ENCODE data around the gene PNKP. TPM values are rescaled to one million over a fixed set of nuclear protein-coding genes. Genes with fewer than 3 reads are reported as not detected.

PNKP gene
- total RNA-seq, 3 donors from 2014 or later, result 84.3 to 114 (median 111) TPM

GRCh38 chr19:49896863-49897621 lies 29.7 kb upstream of the PNKP start, which contains the start of gene IL4I1:
TSS of gene IL4I1 (minus strand) at chr19:49896887. CDS start at chr19:49896160, 727 bp downstream.
- peak in 1 of 3 donors; percentile 51 for DNase-seq
- Histone ChIP-seq H3K4me1 (ENCODE audit: low read depth) (peaks cover 2% of the 10 kb centered on the region), H3K36me3 (ENCODE audit: low read depth) (no peaks in the 10 kb centered on the region), H3K9me3 (no peaks in the 10 kb centered on the region), H3K4me3 (no peak within 1 kb of the TSS)
- no peak for TF ChIP-seq CTCF (IDR thresholded peaks at IDR 0.05)
- intact Hi-C loops (cut with DNase I, micrococcal nuclease), result no loop called here
- ATAC-seq, result peak; percentile 63

- intact Hi-C loops (cut with DNase I, micrococcal nuclease), result no loop called here
- Histone ChIP-seq H3K36me3 (ENCODE audit: low read depth) (no peaks in the 10 kb centered on the region), H3K4me1 (ENCODE audit: low read depth) (peaks cover 2% of the 10 kb centered on the region), H3K9me3 (no peaks in the 10 kb centered on the region), H3K4me3 (no peak overlapping the region)
- no peak for DNase-seq
- no peak for ATAC-seq
- TF ChIP-seq CTCF (IDR thresholded peaks at IDR 0.05), result no peak
Observed at GRCh38 chr19:49895566-49896297, 28.4 kb upstream of the PNKP start.

- intact Hi-C loops (cut with DNase I, micrococcal nuclease), result no loop called here
- no peak for DNase-seq
- Histone ChIP-seq H3K4me3 (no peak overlapping the region), H3K9me3 (no peaks in the 10 kb centered on the region), H3K4me1 (ENCODE audit: low read depth) (peaks cover 7% of the 10 kb centered on the region), H3K36me3 (ENCODE audit: low read depth) (no peaks in the 10 kb centered on the region)
- ATAC-seq, result no peak
- TF ChIP-seq CTCF (IDR thresholded peaks at IDR 0.05), result no peak
Observed at GRCh38 chr19:49894879-49895565, 27.6 kb upstream of the PNKP start.

- no peak for TF ChIP-seq CTCF (IDR thresholded peaks at IDR 0.05)
- H3K4me1 ChIP-seq (ENCODE audit: low read depth), result peaks cover 11% of the 10 kb centered on the region
- H3K9me3 ChIP-seq, result no peaks in the 10 kb centered on the region
- intact Hi-C loops (cut with DNase I, micrococcal nuclease), result no loop called here
- no peak for ATAC-seq
- DNase-seq, result no peak
- H3K4me3 ChIP-seq, result no peak overlapping the region
- H3K36me3 ChIP-seq (ENCODE audit: low read depth), result no peaks in the 10 kb centered on the region
Observed at GRCh38 chr19:49894011-49894664, 26.8 kb upstream of the PNKP start.

- Histone ChIP-seq H3K4me3 (no peak overlapping the region), H3K4me1 (ENCODE audit: low read depth) (peaks cover 11% of the 10 kb centered on the region), H3K36me3 (ENCODE audit: low read depth) (no peaks in the 10 kb centered on the region), H3K9me3 (no peaks in the 10 kb centered on the region)
- intact Hi-C loops (cut with DNase I, micrococcal nuclease), result no loop called here
- DNase-seq (no peak), ATAC-seq (no peak)
- TF ChIP-seq CTCF (IDR thresholded peaks at IDR 0.05), result no peak
Observed at GRCh38 chr19:49892716-49893115, 25.3 kb upstream of the PNKP start.
